Measurements from ENCODE around the gene MAFF. TPM values are rescaled to one million over a fixed set of nuclear protein-coding genes. Genes with fewer than 3 reads are reported as not detected.

The MAFF gene
- polyA plus RNA-seq, 1 of the 3 experiments (the other 2 are of a cell fraction) = 7.9 TPM

GRCh38 chr22:38264322-38264843, 62.6 kb downstream of the MAFF start:
- H3K9ac ChIP-seq = no peak overlapping the region
- no peak overlapping the region for H3K4me2 ChIP-seq
- H3K9me2 ChIP-seq = no peaks in the 10 kb centered on the region
- no peak for DNase-seq
- no peaks in the 10 kb centered on the region for H3K4me1 ChIP-seq (ENCODE audit: control insufficient read depth in 1 of 2, insufficient read depth in 2 of 2, low read depth in 1 of 2, low read length in 1 of 2)
- POLR2A ChIA-PET = no interaction called here
- H4K20me1 ChIP-seq (ENCODE audit: insufficient read depth) = peaks cover 17% of the 10 kb centered on the region
- H3K27ac ChIP-seq (ENCODE audit: low read depth in 2 of 2, low read length in 1 of 2) = no peak overlapping the region
- no peak overlapping the region for H2AFZ ChIP-seq (ENCODE audit: low read depth)
- H3K27me3 ChIP-seq (ENCODE audit: insufficient read depth) = no peaks in the 10 kb centered on the region
- no peaks in the 10 kb centered on the region for H3F3A ChIP-seq (replicated peaks; ENCODE audit: insufficient read depth)
- H3K79me2 ChIP-seq (ENCODE audit: insufficient read depth) = peaks cover 98% of the 10 kb centered on the region
- no peaks in the 10 kb centered on the region for H3K9me3 ChIP-seq
- CTCF ChIA-PET = no interaction called here
- TF ChIP-seq, protein P1, sequence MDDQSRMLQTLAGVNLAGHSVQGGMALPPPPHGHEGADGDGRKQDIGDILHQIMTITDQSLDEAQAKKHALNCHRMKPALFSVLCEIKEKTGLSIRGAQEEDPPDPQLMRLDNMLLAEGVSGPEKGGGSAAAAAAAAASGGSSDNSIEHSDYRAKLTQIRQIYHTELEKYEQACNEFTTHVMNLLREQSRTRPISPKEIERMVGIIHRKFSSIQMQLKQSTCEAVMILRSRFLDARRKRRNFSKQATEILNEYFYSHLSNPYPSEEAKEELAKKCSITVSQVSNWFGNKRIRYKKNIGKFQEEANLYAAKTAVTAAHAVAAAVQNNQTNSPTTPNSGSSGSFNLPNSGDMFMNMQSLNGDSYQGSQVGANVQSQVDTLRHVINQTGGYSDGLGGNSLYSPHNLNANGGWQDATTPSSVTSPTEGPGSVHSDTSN (IDR thresholded peaks at IDR 0.05) = no peak
- no peak for TF ChIP-seq RFX5 (IDR thresholded peaks at IDR 0.05; ENCODE audit: low read length)
- TF ChIP-seq ELF1 (IDR thresholded peaks at IDR 0.05) = no peak
- TF ChIP-seq, protein P2, sequence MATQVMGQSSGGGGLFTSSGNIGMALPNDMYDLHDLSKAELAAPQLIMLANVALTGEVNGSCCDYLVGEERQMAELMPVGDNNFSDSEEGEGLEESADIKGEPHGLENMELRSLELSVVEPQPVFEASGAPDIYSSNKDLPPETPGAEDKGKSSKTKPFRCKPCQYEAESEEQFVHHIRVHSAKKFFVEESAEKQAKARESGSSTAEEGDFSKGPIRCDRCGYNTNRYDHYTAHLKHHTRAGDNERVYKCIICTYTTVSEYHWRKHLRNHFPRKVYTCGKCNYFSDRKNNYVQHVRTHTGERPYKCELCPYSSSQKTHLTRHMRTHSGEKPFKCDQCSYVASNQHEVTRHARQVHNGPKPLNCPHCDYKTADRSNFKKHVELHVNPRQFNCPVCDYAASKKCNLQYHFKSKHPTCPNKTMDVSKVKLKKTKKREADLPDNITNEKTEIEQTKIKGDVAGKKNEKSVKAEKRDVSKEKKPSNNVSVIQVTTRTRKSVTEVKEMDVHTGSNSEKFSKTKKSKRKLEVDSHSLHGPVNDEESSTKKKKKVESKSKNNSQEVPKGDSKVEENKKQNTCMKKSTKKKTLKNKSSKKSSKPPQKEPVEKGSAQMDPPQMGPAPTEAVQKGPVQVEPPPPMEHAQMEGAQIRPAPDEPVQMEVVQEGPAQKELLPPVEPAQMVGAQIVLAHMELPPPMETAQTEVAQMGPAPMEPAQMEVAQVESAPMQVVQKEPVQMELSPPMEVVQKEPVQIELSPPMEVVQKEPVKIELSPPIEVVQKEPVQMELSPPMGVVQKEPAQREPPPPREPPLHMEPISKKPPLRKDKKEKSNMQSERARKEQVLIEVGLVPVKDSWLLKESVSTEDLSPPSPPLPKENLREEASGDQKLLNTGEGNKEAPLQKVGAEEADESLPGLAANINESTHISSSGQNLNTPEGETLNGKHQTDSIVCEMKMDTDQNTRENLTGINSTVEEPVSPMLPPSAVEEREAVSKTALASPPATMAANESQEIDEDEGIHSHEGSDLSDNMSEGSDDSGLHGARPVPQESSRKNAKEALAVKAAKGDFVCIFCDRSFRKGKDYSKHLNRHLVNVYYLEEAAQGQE (IDR thresholded peaks at IDR 0.05; ENCODE audit: low read depth, low read length) = no peak
- TF ChIP-seq JUND (IDR thresholded peaks at IDR 0.05) = no peak
- TF ChIP-seq MEF2A (IDR thresholded peaks at IDR 0.05; ENCODE audit: borderline replicate concordance, low read depth) = no peak
- TF ChIP-seq TCF12 (IDR thresholded peaks at IDR 0.05) = no peak
- no peak for TF ChIP-seq EZH2phosphoT487 (IDR thresholded peaks at IDR 0.05; ENCODE audit: borderline replicate concordance, low read depth)
- TF ChIP-seq NRF1 (IDR thresholded peaks at IDR 0.05; ENCODE audit: low read depth, low read length) = no peak
- TF ChIP-seq, protein P3, sequence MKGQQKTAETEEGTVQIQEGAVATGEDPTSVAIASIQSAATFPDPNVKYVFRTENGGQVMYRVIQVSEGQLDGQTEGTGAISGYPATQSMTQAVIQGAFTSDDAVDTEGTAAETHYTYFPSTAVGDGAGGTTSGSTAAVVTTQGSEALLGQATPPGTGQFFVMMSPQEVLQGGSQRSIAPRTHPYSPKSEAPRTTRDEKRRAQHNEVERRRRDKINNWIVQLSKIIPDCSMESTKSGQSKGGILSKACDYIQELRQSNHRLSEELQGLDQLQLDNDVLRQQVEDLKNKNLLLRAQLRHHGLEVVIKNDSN (IDR thresholded peaks at IDR 0.05; ENCODE audit: borderline replicate concordance, low read depth) = no peak
- no peak for TF ChIP-seq FOSL2 (IDR thresholded peaks at IDR 0.05; ENCODE audit: borderline replicate concordance, low read depth)
- no peak overlapping the region for H3K4me3 ChIP-seq (ENCODE audit: low read depth in 2 of 2, low read length in 1 of 2)
- no peaks in the 10 kb centered on the region for H3K36me3 ChIP-seq (replicated peaks in 1 of 2; ENCODE audit: control insufficient read depth in 1 of 2, insufficient read depth in 2 of 2, low read length in 1 of 2)
- WGBS (ENCODE audit: low lambda C conversion rate) = 100% methylated on average over 2 of the region's 6 CpGs

Small RNAs within 50 kb of the gene (small RNA-seq; reads per million reads assigned to genes)
- 0 reads per million in 7 experiments for gene RN7SL704P

Other genes with a start within 250 kb of the MAFF start
- gene C22orf23, start 248.4 kb upstream of the MAFF start, polyA plus RNA-seq (2012; rRNA removed) = 0.33 and 0.45 TPM in 2 replicates
- gene POLR2F, start 248.3 kb upstream of the MAFF start, polyA plus RNA-seq (2012; rRNA removed) = 146 and 255 TPM in 2 replicates
- not detected in 2 replicates for gene SOX10, start 217.4 kb upstream of the MAFF start, polyA plus RNA-seq (2012; rRNA removed)
- gene PICK1, start 144.6 kb upstream of the MAFF start, polyA plus RNA-seq (2012; rRNA removed) = 36.8 and 42.8 TPM in 2 replicates
- gene SLC16A8, start 117.8 kb upstream of the MAFF start, polyA plus RNA-seq (2012; rRNA removed) = not detected in 2 replicates
- gene BAIAP2L2, start 91.3 kb upstream of the MAFF start, polyA plus RNA-seq (2012; rRNA removed) = 0.13 and 0.16 TPM in 2 replicates
- gene PLA2G6, start 20.2 kb upstream of the MAFF start, polyA plus RNA-seq (2012; rRNA removed) = 10.5 and 14.5 TPM in 2 replicates
- 17.4 and 25.3 TPM in 2 replicates for gene TMEM184B, start 71.0 kb downstream of the MAFF start, polyA plus RNA-seq (2012; rRNA removed)
- 126 and 130 TPM in 2 replicates for gene CSNK1E, start 115.4 kb downstream of the MAFF start, polyA plus RNA-seq (2012; rRNA removed)